H9 (cell line): ENCODE measurements around the gene FOXR2. TPM values are rescaled to one million over a fixed set of nuclear protein-coding genes. Genes with fewer than 3 reads are reported as not detected.

Source experiments
- DNase-seq: peaks from one replicate; pipeline ENCODE4 v3.0.0-alpha.2; 2017
- H2AFZ ChIP-seq: one replicate; pipeline ENCODE4 v1.6.1; 2013; ENCODE audit warnings: mild to moderate bottlenecking, low read length, control low read depth, moderate library complexity
- H2AK5ac ChIP-seq: 2 replicates; pipeline ENCODE4 v1.6.1; 2013; ENCODE audit warnings: low read length, control low read depth, mixed read lengths; ENCODE audit not compliant: insufficient read length
- H2BK120ac ChIP-seq: one replicate; pipeline ENCODE4 v1.6.1; 2013; ENCODE audit warnings: low read depth, mild to moderate bottlenecking, low read length, control low read depth, inconsistent platforms; ENCODE audit not compliant: poor library complexity, severe bottlenecking
- H2BK12ac ChIP-seq: 2 replicates; pipeline ENCODE4 v1.6.1; 2013; ENCODE audit warnings: low read length, control low read depth, mixed read lengths, low read depth; ENCODE audit not compliant: insufficient read length
- H2BK15ac ChIP-seq: 2 replicates; pipeline ENCODE4 v1.6.1; 2013; ENCODE audit warnings: low read depth, low read length, control low read depth
- H2BK20ac ChIP-seq: one replicate; pipeline ENCODE4 v1.6.1; 2013; ENCODE audit warnings: low read depth, mild to moderate bottlenecking, low read length, control low read depth, inconsistent platforms; ENCODE audit not compliant: poor library complexity, severe bottlenecking
- H2BK5ac ChIP-seq: 2 replicates; pipeline ENCODE4 v1.6.1; 2013; ENCODE audit warnings: low read length, control low read depth, mixed read lengths; ENCODE audit not compliant: insufficient read length
- H3K14ac ChIP-seq: 2 replicates; pipeline ENCODE4 v1.6.1; 2013; ENCODE audit warnings: low read length, control low read depth; ENCODE audit not compliant: insufficient read depth
- H3K18ac ChIP-seq: 2 replicates; pipeline ENCODE4 v1.6.1; 2013; ENCODE audit warnings: low read depth, mild to moderate bottlenecking, mixed read lengths, low read length, control low read depth; ENCODE audit not compliant: insufficient read length
- H3K23ac ChIP-seq: 2 replicates; pipeline ENCODE4 v1.6.1; 2013; ENCODE audit warnings: low read length, control low read depth, mixed read lengths, low read depth; ENCODE audit not compliant: insufficient read length
- H3K23me2 ChIP-seq: 2 replicates; pipeline ENCODE4 v1.6.1; 2013; ENCODE audit warnings: low read depth, mild to moderate bottlenecking, mixed read lengths, low read length, control low read depth; ENCODE audit not compliant: insufficient read length, poor library complexity, severe bottlenecking
- H3K27ac ChIP-seq: 2 replicates; pipeline ENCODE4 v1.5.1; 2013; ENCODE audit warnings: low read length, control low read depth, mixed read lengths, low read depth; ENCODE audit not compliant: insufficient read length
- H3K27me3 ChIP-seq: 2 replicates; pipeline ENCODE4 v1.6.1; 2013; ENCODE audit warnings: low read length, control low read depth, inconsistent platforms; ENCODE audit not compliant: insufficient read depth
- H3K4ac ChIP-seq: 2 replicates; pipeline ENCODE4 v1.6.1; 2013; ENCODE audit warnings: low read depth, mild to moderate bottlenecking, control low read depth, inconsistent platforms, low read length, moderate library complexity
- H3K4me1 ChIP-seq: 2 replicates; pipeline ENCODE4 v1.6.1; 2013; ENCODE audit warnings: low read length, control low read depth, inconsistent platforms; ENCODE audit not compliant: insufficient read depth
- H3K4me2 ChIP-seq: 2 replicates; pipeline ENCODE4 v1.6.1; 2013; ENCODE audit warnings: low read length, control low read depth, mixed read lengths; ENCODE audit not compliant: insufficient read length, insufficient read depth
- H3K56ac ChIP-seq: 2 replicates; pipeline ENCODE4 v1.6.1; 2013; ENCODE audit warnings: low read depth, mild to moderate bottlenecking, mixed read lengths, low read length, control low read depth; ENCODE audit not compliant: insufficient read length
- H3K79me1 ChIP-seq: 2 replicates; pipeline ENCODE4 v1.6.1; 2013; ENCODE audit warnings: low read depth, mild to moderate bottlenecking, moderate library complexity, low read length, control low read depth, inconsistent platforms; ENCODE audit not compliant: insufficient read depth, poor library complexity, severe bottlenecking
- H3K79me2 ChIP-seq: 2 replicates; pipeline ENCODE4 v1.6.1; 2013; ENCODE audit warnings: low read length, control low read depth, inconsistent platforms; ENCODE audit not compliant: insufficient read depth
- H3K9ac ChIP-seq: 2 replicates; pipeline ENCODE4 v1.6.1; 2013; ENCODE audit warnings: low read length, control low read depth, mixed read lengths; ENCODE audit not compliant: insufficient read length; ENCODE audit errors: extremely low read depth
- H3K9me3 ChIP-seq: one replicate; pipeline ENCODE4 v1.6.1; 2013; ENCODE audit warnings: low read depth, low read length, inconsistent platforms; ENCODE audit not compliant: control insufficient read depth
- H3T11ph ChIP-seq: one replicate; pipeline ENCODE4 v1.6.1; 2013; ENCODE audit warnings: mild to moderate bottlenecking, low read length, control low read depth, inconsistent platforms
- H4K20me1 ChIP-seq: one replicate; pipeline ENCODE4 v1.6.1; 2013; ENCODE audit not compliant: control insufficient read depth, insufficient read length, insufficient read depth
- H4K5ac ChIP-seq: 2 replicates; pipeline ENCODE4 v1.6.1; 2013; ENCODE audit warnings: low read depth, mild to moderate bottlenecking, mixed read lengths, low read length, control low read depth; ENCODE audit not compliant: insufficient read length
- H4K8ac ChIP-seq: replicated peaks from 2 replicates; pipeline ENCODE4 v1.6.1; 2013; ENCODE audit warnings: low read length, control low read depth, mixed read lengths, low read depth; ENCODE audit not compliant: insufficient read length
- H4K91ac ChIP-seq: 2 replicates; pipeline ENCODE4 v1.6.1; 2013; ENCODE audit warnings: low read depth, mild to moderate bottlenecking, moderate library complexity, mixed read lengths, low read length, control low read depth; ENCODE audit not compliant: insufficient read length
- H3K27ac Mint-ChIP-seq, 3 experiments: 2 replicates in 2 of 3; 3 replicates in 1 of 3; pipeline ENCODE4 v1.8.0; 2020 to 2021; ENCODE audit warnings: mixed read lengths in 3 of 3, mild to moderate bottlenecking in 1 of 3, moderate library complexity in 1 of 3
- H3K27me3 Mint-ChIP-seq: 2 replicates; pipeline ENCODE4 v1.8.0; 2021; ENCODE audit warnings: low read depth, mild to moderate bottlenecking, moderate library complexity, mixed read lengths
- H3K36me3 Mint-ChIP-seq, 3 experiments: 2 replicates in 2 of 3; 3 replicates in 1 of 3; pipeline ENCODE4 v1.8.0; 2020 to 2021; ENCODE audit warnings: low read depth in 3 of 3, mixed read lengths in 3 of 3; ENCODE audit not compliant: insufficient read depth in 1 of 3
- H3K4me1 Mint-ChIP-seq, 2 experiments: 2 replicates each; pipeline ENCODE4 v1.8.0; 2020; ENCODE audit warnings: mixed read lengths in 2 of 2
- H3K4me3 Mint-ChIP-seq, 2 experiments: 2 replicates in 1 of 2; 3 replicates in 1 of 2; pipeline ENCODE4 v1.8.0; 2020 to 2021; ENCODE audit warnings: mild to moderate bottlenecking in 2 of 2, mixed read lengths in 2 of 2, moderate library complexity in 1 of 2
- H3K9me3 Mint-ChIP-seq, 2 experiments: 2 replicates in 1 of 2; 3 replicates in 1 of 2; pipeline ENCODE4 v1.8.0; 2020; ENCODE audit warnings: mild to moderate bottlenecking in 2 of 2, mixed read lengths in 2 of 2, moderate library complexity in 1 of 2
- whole genome bisulfite sequencing: extraction: QIAGEN DNeasy Blood & Tissue Kit; methylation state at CpG from one replicate; pipeline ENCODE4 v1.1.7; 2013; ENCODE audit warnings: missing lambda C conversion rate, low lambda C conversion rate, mixed read lengths; ENCODE audit not compliant: insufficient read length; ENCODE audit errors: extremely low coverage; 5-methylcytosine and 5-hydroxymethylcytosine counted together
- total RNA-seq: library from RNA; stranded (reverse); gene quantifications from 2 replicates; pipeline ENCODE4 v1.2.1, GENCODE V29; 2021
- TF ChIP-seq, protein P1 (sequence below): fragments of 200-600 bp; sonication (generic); conservative IDR thresholded peaks from 3 replicates; pipeline ENCODE4 v1.8.0; 2021; ENCODE audit warnings: antibody characterized with exemption, mild to moderate bottlenecking

The FOXR2 gene
- total RNA-seq, 1 experiment from 2014 or later, result not detected

DNA sequence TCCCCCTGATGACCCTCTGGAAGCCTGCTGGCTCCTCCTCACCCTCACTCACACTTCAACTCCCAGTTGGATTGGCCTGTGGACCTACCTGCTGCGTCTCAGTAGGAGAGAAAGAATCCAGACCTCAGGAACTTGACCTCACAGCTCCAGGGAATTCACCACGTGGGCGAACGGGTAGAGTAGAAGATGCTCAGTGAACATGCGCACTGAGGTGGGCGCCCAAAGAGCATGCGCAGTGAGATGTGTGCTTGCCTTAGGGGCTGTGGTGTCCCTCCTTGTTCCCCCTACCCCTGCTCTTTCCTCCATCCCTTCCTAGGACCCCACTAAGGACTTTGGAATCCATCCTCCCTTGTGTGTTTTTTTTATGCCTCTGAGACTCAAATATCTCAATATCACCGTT is 12.9 kb downstream of the FOXR2 start:
- Histone ChIP-seq H3K56ac (no peak overlapping the region), H4K91ac (no peak overlapping the region), H3K79me2 (no peaks in the 10 kb centered on the region), H4K20me1 (no peaks in the 10 kb centered on the region), H3K18ac (no peak overlapping the region), H3K9ac (no peak overlapping the region), H3K23me2 (no peaks in the 10 kb centered on the region), H3K9me3 (peaks cover 69% of the 10 kb centered on the region), H3K27ac (no peak overlapping the region), H2BK5ac (no peak overlapping the region), H3K14ac (no peak overlapping the region), H3K4ac (no peak overlapping the region), H4K8ac (no peak overlapping the region), H3T11ph (no peak overlapping the region), H2BK20ac (no peak overlapping the region), H2AK5ac (no peak overlapping the region), H3K27me3 (no peaks in the 10 kb centered on the region), H3K79me1 (no peaks in the 10 kb centered on the region), H3K4me1 (no peaks in the 10 kb centered on the region), H4K5ac (no peak overlapping the region), H3K23ac (no peak overlapping the region), H2BK12ac (no peak overlapping the region), H2AFZ (no peak overlapping the region), H3K4me2 (no peak overlapping the region), H2BK15ac (no peak overlapping the region), H2BK120ac (no peak overlapping the region)
- no peak overlapping the region for H3K4me3 Mint-ChIP-seq
- DNase-seq, result no peak
- H3K9me3 Mint-ChIP-seq, result peaks cover 73 to 85% of the 10 kb centered on the region in 2 experiments
- TF ChIP-seq, protein P1, sequence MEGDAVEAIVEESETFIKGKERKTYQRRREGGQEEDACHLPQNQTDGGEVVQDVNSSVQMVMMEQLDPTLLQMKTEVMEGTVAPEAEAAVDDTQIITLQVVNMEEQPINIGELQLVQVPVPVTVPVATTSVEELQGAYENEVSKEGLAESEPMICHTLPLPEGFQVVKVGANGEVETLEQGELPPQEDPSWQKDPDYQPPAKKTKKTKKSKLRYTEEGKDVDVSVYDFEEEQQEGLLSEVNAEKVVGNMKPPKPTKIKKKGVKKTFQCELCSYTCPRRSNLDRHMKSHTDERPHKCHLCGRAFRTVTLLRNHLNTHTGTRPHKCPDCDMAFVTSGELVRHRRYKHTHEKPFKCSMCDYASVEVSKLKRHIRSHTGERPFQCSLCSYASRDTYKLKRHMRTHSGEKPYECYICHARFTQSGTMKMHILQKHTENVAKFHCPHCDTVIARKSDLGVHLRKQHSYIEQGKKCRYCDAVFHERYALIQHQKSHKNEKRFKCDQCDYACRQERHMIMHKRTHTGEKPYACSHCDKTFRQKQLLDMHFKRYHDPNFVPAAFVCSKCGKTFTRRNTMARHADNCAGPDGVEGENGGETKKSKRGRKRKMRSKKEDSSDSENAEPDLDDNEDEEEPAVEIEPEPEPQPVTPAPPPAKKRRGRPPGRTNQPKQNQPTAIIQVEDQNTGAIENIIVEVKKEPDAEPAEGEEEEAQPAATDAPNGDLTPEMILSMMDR, result no peak
- H3K36me3 Mint-ChIP-seq, result peaks cover 0 to 24% (median 8%) of the 10 kb centered on the region in 3 experiments; a peak in 6 of 7 replicates
- H3K4me1 Mint-ChIP-seq, result no peaks in the 10 kb centered on the region
- peaks cover 4% of the 10 kb centered on the region for H3K27me3 Mint-ChIP-seq
- H3K27ac Mint-ChIP-seq, result no peak overlapping the region; a peak in 1 of 7 replicates
- WGBS, result no CpG with 5 or more reads among the region's 8 CpGs
